ENCODE measurements around the gene ADGRF5. TPM values are rescaled to one million over a fixed set of nuclear protein-coding genes. Genes with fewer than 3 reads are reported as not detected.
A peak's percentile ranks its signal among the peaks of the same experiment; 100 is the strongest.

Gene ADGRF5
- total and polyA plus RNA-seq, 2 donors (not counting 3 experiments of a cell fraction or from before 2014, with no cell fraction given), result 26.3 to 50.0 TPM

DNA sequence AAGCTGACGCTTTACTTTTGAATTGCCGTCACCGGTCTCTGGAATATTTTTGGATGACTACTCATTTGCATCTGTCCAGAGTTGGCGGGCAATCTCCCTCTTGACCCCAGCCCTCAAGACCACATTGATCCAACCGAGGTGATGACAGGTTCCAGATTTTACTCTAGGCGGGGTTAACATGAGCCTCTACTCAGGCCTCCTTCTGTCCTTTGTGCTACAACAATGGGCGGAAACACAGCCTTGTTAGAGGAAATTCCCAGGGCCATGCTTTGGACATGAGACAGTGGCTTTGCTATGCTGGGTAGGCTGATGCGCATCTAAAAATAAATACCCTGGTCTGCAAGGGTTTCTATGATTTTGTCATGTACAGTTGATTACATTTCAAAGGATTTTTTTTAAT, 27.0 kb upstream of the ADGRF5 start:
- H3K4me1 ChIP-seq (ENCODE audit: control insufficient read depth, extremely low read depth, insufficient read depth, low read length), result peaks cover 40% of the 10 kb centered on the region
- peak; percentile 97 for FAIRE-seq
- DNase-seq (ENCODE audit: low read depth, low spot score), result peak; percentile 98
- no peaks in the 10 kb centered on the region for H3K9me3 ChIP-seq (replicated peaks; ENCODE audit: control insufficient read depth, insufficient read depth, low read length)
- peak overlapping the region; percentile 83 for H3K9ac ChIP-seq (replicated peaks; ENCODE audit: extremely low read depth, insufficient read depth, low read length)
- peak overlapping the region; percentile 68 for H3K4me2 ChIP-seq (ENCODE audit: insufficient read depth, low read length)
- peak; percentile 74 for TF ChIP-seq FOS (IDR thresholded peaks at IDR 0.05; ENCODE audit: borderline replicate concordance, insufficient read depth, low read length)
- peak; percentile 71 for TF ChIP-seq POLR2A (IDR thresholded peaks at IDR 0.05; ENCODE audit: low read depth, low read length)
- TF ChIP-seq MAX (IDR thresholded peaks at IDR 0.05; ENCODE audit: insufficient read depth, insufficient read length), result peak; percentile 53
- TF ChIP-seq EZH2 (IDR thresholded peaks at IDR 0.05; ENCODE audit: borderline replicate concordance, low read depth, low read length, severe bottlenecking), result no peak
- TF ChIP-seq POLR2AphosphoS5 (IDR thresholded peaks at IDR 0.05; ENCODE audit: insufficient read depth, low read depth, low read length), result peak; percentile 94
- TF ChIP-seq JUN (IDR thresholded peaks at IDR 0.05; ENCODE audit: borderline replicate concordance, insufficient read depth, insufficient read length, low read depth), result peak; percentile 92
- TF ChIP-seq, protein P1, sequence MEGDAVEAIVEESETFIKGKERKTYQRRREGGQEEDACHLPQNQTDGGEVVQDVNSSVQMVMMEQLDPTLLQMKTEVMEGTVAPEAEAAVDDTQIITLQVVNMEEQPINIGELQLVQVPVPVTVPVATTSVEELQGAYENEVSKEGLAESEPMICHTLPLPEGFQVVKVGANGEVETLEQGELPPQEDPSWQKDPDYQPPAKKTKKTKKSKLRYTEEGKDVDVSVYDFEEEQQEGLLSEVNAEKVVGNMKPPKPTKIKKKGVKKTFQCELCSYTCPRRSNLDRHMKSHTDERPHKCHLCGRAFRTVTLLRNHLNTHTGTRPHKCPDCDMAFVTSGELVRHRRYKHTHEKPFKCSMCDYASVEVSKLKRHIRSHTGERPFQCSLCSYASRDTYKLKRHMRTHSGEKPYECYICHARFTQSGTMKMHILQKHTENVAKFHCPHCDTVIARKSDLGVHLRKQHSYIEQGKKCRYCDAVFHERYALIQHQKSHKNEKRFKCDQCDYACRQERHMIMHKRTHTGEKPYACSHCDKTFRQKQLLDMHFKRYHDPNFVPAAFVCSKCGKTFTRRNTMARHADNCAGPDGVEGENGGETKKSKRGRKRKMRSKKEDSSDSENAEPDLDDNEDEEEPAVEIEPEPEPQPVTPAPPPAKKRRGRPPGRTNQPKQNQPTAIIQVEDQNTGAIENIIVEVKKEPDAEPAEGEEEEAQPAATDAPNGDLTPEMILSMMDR (IDR thresholded peaks at IDR 0.05; ENCODE audit: extremely low read depth in 1 of 2, insufficient read depth in 1 of 2, low read depth in 1 of 2, low read length in 2 of 2), result no peak
- TF ChIP-seq MYC (IDR thresholded peaks at IDR 0.05; ENCODE audit: low read depth, low read length), result no peak
- TF ChIP-seq GATA2 (IDR thresholded peaks at IDR 0.05; ENCODE audit: insufficient read depth, insufficient read length, low read depth, low read length), result peak; percentile 76
- no peak overlapping the region for H2AFZ ChIP-seq (ENCODE audit: low read depth, low read length)
- no TSS peak for BruUV-seq (replicated peaks)
- dilution Hi-C loops (cut with MboI; ENCODE audit: extremely low pct_ligation_motif_present, low sequenced_read_pairs) (no loop called here), intact Hi-C loops (cut with micrococcal nuclease) (loop anchor here (1.0 to 2.0 kb wide), 8 partner anchors 34 to 904 kb away; no protein-coding TSS in a partner anchor)
- no peaks in the 10 kb centered on the region for H3K9me1 ChIP-seq (replicated peaks; ENCODE audit: control insufficient read depth, extremely low read depth, insufficient read depth, low read length)
- no peaks in the 10 kb centered on the region for H3K36me3 ChIP-seq (ENCODE audit: control insufficient read depth in 2 of 2, extremely low read depth in 1 of 2, insufficient read depth in 2 of 2, low read length in 2 of 2)
- peak overlapping the region; percentile 98 for H3K27ac ChIP-seq (ENCODE audit: insufficient read depth, low read depth, low read length)
- H3K4me3 ChIP-seq (replicated peaks in 1 of 3; ENCODE audit: insufficient read depth in 1 of 3, low read depth in 1 of 3, low read length in 3 of 3), result no peak overlapping the region
- ChIA-PET POLR2A (no interaction called here), CTCF (interaction anchor here (0.7 to 2.1 kb wide), 7 partner anchors 13 to 100 kb away, joined by 3 to 11 read pairs (median 4); no protein-coding TSS in a partner anchor)
- H4K20me1 ChIP-seq (replicated peaks; ENCODE audit: control insufficient read depth, extremely low read depth, insufficient read depth, low read length), result no peaks in the 10 kb centered on the region
- H3K27me3 ChIP-seq (ENCODE audit: control insufficient read depth in 2 of 2, insufficient read depth in 2 of 2, low read length in 2 of 2), result no peaks in the 10 kb centered on the region
- H3K79me2 ChIP-seq (ENCODE audit: control insufficient read depth, insufficient read depth, low read length), result no peaks in the 10 kb centered on the region
